IPS DF 4.7 (cell line): ENCODE results near the gene SGPP1.
"Not testable (repeated sequence)": the region's sequence is repeated elsewhere in the genome, so short reads cannot be mapped to it uniquely, and the experiment has no call there.

Experiments used
- DNase-seq: peaks from one replicate; pipeline ENCODE4 v3.0.0-alpha.2; 2013; ENCODE audit warnings: low spot score; ENCODE audit errors: extremely low read depth

SGPP1 gene

DNA sequence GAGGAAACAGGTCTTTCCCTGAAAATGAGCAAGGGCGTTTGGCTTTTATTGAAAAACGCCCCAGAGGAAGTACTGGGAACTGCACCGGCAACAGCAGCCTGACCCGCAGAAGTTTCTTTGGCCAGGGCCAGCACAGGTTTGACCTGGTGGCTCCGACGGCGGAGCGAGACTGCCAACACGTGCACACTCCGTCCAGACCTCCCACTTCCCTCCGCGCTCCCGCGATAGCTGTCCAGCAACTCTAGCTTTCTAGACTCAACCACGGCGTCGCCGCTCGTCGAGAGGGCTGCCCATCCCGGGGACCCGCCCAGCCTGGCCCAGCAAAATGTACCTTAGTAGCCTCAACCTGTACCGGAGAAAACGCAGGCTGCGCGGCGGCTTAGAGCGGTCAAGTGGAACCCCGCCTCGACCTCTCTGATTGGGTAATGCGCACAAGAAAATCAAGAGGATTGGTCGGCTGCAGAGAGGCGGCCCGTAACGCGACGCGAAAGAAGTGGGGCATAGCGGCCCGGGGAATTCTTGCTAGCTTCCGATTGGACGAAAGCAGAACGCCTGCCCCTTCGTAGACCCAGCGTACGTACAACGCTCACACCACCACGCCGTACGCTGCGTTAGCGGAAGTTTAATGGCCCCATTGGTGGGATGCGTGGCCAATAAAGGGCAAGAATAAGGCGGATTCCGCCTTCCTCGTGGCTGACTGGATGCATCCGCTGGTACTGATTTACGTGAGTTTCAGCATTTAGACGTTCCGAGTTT lies 86.2 kb downstream of the SGPP1 start, which contains the start of gene WDR89:
Gene WDR89, minus strand, starts transcription at position 399 of the 756 bp plus-strand sequence. CDS start 41,929 bp downstream, outside the sequence.
- peak; percentile 96 for DNase-seq

DNA sequence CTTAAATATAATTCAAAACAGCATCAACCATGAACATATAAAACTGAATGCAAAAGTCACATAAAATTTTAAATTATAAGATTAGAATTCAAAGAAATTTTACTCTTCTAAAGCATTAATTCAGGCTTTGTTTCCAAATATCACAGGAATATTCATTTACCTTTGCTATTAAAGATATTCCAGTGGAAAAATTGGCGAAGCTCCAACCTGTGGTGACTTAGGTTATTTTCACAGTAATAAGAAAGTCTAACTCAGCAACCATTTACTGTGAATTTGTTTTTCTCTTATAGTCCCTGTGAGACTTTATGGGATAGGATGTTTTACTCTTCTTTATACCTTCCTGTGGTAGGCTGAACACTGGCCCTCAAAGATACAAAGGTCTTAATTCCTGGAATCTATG lies 89.4 kb downstream of the SGPP1 start:
- no peak for DNase-seq

DNA sequence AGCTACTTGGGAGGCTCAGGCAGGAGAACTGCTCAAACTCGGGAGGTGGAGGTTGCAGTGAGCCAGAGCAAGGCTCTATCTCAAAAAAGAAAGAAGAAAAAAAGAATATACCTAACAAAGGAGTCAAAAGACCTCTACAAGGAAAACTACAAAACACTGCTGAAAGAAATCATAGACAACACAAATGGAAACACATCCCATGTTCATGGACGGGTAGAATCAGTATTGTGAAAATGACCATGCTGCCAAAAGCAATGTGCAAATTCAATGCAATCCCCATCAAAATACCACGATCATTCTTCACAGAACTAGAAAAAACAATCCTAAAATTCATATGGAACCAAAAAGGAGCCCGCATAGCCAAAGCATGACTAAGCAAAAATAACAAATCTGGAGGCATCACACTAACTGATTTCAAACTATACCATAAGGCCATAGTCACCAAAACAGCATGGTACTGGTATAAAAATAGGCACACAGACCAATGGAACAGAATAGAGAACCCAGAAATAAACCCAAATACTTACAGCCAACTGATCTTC lies 91.7 kb downstream of the SGPP1 start:
- not testable (repeated sequence) for DNase-seq
